Hepatic stellate cell (primary cell): ENCODE data around the gene MKRN2.
"Not testable (repeated sequence)": the region's sequence is repeated elsewhere in the genome, so short reads cannot be mapped to it uniquely, and the experiment has no call there.

Source experiments
- DNase-seq: peaks from one replicate; pipeline ENCODE4 v3.0.0; 2011; ENCODE audit warnings: low spot score

The MKRN2 gene

DNA sequence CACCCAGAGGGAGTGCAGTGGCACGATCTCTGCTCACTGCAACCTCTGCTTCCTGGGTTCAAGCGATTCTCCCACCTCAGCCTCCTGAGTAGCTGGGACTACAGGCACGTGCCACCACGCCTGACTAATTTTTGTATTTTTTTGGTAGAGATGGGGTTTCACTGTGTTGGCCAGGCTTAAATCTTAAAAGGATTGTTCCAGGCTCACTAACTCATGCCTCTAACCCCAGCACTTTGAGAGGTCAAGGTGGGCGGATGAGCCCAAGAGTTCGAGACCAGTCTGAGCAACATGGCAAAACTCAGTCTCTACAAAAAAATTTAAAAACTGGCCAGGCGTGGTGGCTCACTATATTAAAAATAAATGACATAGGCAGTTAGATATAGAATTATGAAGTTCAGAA is 74.0 kb downstream of the MKRN2 start:
- DNase-seq: not testable (repeated sequence)

DNA sequence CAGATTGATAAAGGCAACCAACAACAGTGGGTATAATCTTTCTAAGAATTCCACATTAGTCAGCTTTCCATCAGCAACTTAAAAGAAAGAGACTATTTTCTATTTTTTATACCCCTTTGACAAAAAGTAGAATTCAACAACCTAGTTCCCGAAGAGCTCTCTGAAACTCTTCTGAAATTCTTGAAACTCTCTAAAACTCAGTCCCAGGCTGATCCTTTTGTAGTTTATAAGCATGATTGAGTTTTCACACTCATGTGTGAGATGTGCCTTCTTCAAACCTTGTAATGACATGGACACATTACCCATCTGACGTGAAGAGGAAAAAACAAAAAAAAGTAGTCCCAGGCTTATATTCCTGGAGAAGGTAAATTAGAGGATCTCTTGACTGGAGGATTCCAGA is 75.6 kb downstream of the MKRN2 start:
- DNase-seq: no peak

GRCh38 chr3:12633108-12633507 is 76.2 kb downstream of the MKRN2 start:
- DNase-seq: no peak
